Prostate gland (tissue), 2 donors: ENCODE results near the gene PPP2R2D.

ENCODE experiments used
- POLR2A ChIP-seq: fragments of 450-650 bp; IDR thresholded peaks from one replicate; pipeline ENCODE4 v1.6.1; 2016; ENCODE audit warnings: antibody characterized with exemption, mild to moderate bottlenecking
- POLR2AphosphoS5 ChIP-seq: sonication (generic); formaldehyde crosslinking; IDR thresholded peaks from one replicate; pipeline ENCODE4 v1.6.1; 2017; ENCODE audit warnings: antibody characterized with exemption
- TF ChIP-seq, protein P1 (sequence below), 4 experiments: fragments of 200-600 bp in 2 of 4; fragments of 450-650 bp in 2 of 4; sonication (generic) in 2 of 4; IDR thresholded peaks; 1 replicate in 3 of 4; 2 replicates in 1 of 4; pipeline ENCODE4 v1.5.1; 2016 to 2019; ENCODE audit warnings: antibody characterized with exemption in 4 of 4, mild to moderate bottlenecking in 2 of 4, moderate library complexity in 2 of 4

DNA sequence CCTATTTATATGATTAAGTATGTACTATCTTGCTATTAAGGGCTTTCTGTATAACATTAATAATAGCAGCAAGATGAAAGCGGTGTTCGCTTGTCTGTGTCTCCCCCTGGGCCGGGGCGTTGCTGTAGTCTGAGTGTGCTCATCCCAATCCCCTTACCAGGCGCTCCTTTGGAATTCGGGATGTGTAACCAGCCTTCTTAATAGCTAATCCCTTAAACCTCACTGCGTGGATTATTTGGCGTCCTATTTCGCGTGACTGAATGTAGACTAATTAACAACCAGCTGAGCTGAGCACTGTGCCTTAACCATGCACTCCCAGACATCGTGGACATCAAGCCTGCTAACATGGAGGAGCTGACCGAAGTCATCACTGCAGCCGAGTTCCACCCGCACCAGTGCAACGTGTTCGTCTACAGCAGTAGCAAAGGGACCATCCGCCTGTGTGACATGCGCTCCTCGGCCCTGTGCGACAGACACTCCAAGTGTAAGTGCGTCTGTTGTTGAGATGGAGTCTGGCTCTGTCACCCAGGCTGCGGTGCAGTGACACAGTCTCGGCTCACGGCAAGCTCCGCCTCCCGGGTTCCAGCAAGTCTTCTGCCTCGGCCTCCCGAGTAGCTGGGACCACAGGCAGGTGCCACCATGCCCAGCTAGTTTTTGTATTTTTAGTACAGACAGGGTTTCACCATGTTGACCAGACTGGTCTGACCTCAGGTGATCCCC is 44.3 kb downstream of the PPP2R2D start:
- TF ChIP-seq, protein P1, sequence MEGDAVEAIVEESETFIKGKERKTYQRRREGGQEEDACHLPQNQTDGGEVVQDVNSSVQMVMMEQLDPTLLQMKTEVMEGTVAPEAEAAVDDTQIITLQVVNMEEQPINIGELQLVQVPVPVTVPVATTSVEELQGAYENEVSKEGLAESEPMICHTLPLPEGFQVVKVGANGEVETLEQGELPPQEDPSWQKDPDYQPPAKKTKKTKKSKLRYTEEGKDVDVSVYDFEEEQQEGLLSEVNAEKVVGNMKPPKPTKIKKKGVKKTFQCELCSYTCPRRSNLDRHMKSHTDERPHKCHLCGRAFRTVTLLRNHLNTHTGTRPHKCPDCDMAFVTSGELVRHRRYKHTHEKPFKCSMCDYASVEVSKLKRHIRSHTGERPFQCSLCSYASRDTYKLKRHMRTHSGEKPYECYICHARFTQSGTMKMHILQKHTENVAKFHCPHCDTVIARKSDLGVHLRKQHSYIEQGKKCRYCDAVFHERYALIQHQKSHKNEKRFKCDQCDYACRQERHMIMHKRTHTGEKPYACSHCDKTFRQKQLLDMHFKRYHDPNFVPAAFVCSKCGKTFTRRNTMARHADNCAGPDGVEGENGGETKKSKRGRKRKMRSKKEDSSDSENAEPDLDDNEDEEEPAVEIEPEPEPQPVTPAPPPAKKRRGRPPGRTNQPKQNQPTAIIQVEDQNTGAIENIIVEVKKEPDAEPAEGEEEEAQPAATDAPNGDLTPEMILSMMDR (IDR thresholded peaks at IDR 0.05): no peak
- TF ChIP-seq POLR2A: no peak
- TF ChIP-seq POLR2AphosphoS5: no peak
